GM19043 (cell line): Measurements from ENCODE around the gene PLAU.

Experiments used
- ATAC-seq: cut with Tn5 transposase; IDR thresholded peaks from one replicate; pipeline ENCODE4 v1.9.1; 2021; ENCODE audit warnings: low read depth; ENCODE audit not compliant: unreplicated experiment

The PLAU gene

GRCh38 chr10:73910764-73911552 lies at the start of gene PLAU:
TSS of gene PLAU (plus strand) at chr10:73911132. CDS start at chr10:73911556, 424 bp downstream.
- ATAC-seq = no peak

GRCh38 chr10:73862011-73862410 lies 48.9 kb upstream of the PLAU start:
- ATAC-seq = no peak

GRCh38 chr10:73863039-73863817 lies 47.7 kb upstream of the PLAU start:
- no peak for ATAC-seq

GRCh38 chr10:73864229-73864628 lies 46.7 kb upstream of the PLAU start:
- no peak for ATAC-seq

GRCh38 chr10:73865107-73865458 lies 45.8 kb upstream of the PLAU start:
- no peak for ATAC-seq

GRCh38 chr10:73865459-73866442 lies 45.2 kb upstream of the PLAU start:
- no peak for ATAC-seq

GRCh38 chr10:73866621-73867020 lies 44.3 kb upstream of the PLAU start:
- no peak for ATAC-seq

- no peak for ATAC-seq
Observed at GRCh38 chr10:73867126-73867807, 43.7 kb upstream of the PLAU start.

- no peak for ATAC-seq
Observed at GRCh38 chr10:73867871-73868631, 42.9 kb upstream of the PLAU start.

GRCh38 chr10:73868655-73869195 lies 42.2 kb upstream of the PLAU start:
- no peak for ATAC-seq

GRCh38 chr10:73871295-73872189 lies 39.4 kb upstream of the PLAU start:
- ATAC-seq = no peak

GRCh38 chr10:73872190-73872710 lies 38.7 kb upstream of the PLAU start:
- no peak for ATAC-seq

- no peak for ATAC-seq
Observed at GRCh38 chr10:73873142-73873837, 37.6 kb upstream of the PLAU start.

- no peak for ATAC-seq
Observed at GRCh38 chr10:73873838-73874215, 37.1 kb upstream of the PLAU start.

GRCh38 chr10:73874267-73875138 lies 36.4 kb upstream of the PLAU start, which contains the start of gene CAMK2G:
TSS of gene CAMK2G (minus strand) at chr10:73874555. CDS start at chr10:73874461, 94 bp downstream.
- ATAC-seq = peak; percentile 76

- ATAC-seq = peak; percentile 19
Observed at GRCh38 chr10:73875139-73875475, 35.8 kb upstream of the PLAU start.
